WTC11 (cell line): ENCODE measurements around the gene SMYD1.

ENCODE experiments used
- GABPB1 ChIP-seq: sonication (generic); formaldehyde crosslinking; IDR thresholded peaks from 2 replicates; pipeline ENCODE4 v1.8.1; 2023; ENCODE audit warnings: mild to moderate bottlenecking, missing genetic modification reagents
- JUN ChIP-seq: sonication (generic); formaldehyde crosslinking; IDR thresholded peaks from 2 replicates; pipeline ENCODE4 v1.8.0; 2023; ENCODE audit warnings: mild to moderate bottlenecking, missing genetic modification reagents
- KAT7 ChIP-seq: sonication (generic); formaldehyde crosslinking; IDR thresholded peaks from 2 replicates; pipeline ENCODE4 v1.8.1; 2023; ENCODE audit warnings: missing genetic modification reagents, mild to moderate bottlenecking, borderline replicate concordance
- NR1H2 ChIP-seq: sonication (generic); formaldehyde crosslinking; IDR thresholded peaks from 2 replicates; pipeline ENCODE4 v1.9.0; 2021; ENCODE audit warnings: mild to moderate bottlenecking, moderate library complexity, missing genetic modification reagents
- SMAD4 ChIP-seq: sonication (generic); formaldehyde crosslinking; IDR thresholded peaks from 2 replicates; pipeline ENCODE4 v1.8.0; 2022; ENCODE audit warnings: mild to moderate bottlenecking, missing genetic modification reagents
- TCF7 ChIP-seq: sonication (generic); formaldehyde crosslinking; IDR thresholded peaks from 2 replicates; pipeline ENCODE4 v1.8.0; 2022; ENCODE audit warnings: mild to moderate bottlenecking, low read depth, missing genetic modification reagents, moderate library complexity
- TEAD4 ChIP-seq: sonication (generic); formaldehyde crosslinking; IDR thresholded peaks from 2 replicates; pipeline ENCODE4 v1.8.0; 2022; ENCODE audit warnings: mild to moderate bottlenecking, missing genetic modification reagents
- ZNF121 ChIP-seq: sonication (generic); formaldehyde crosslinking; IDR thresholded peaks from 2 replicates; pipeline ENCODE4 v1.8.0; 2023; ENCODE audit warnings: missing genetic modification reagents
- TF ChIP-seq, protein P1 (sequence below): sonication (generic); formaldehyde crosslinking; IDR thresholded peaks from 2 replicates; pipeline ENCODE4 v1.8.1; 2022; ENCODE audit warnings: mild to moderate bottlenecking, missing genetic modification reagents, moderate library complexity, borderline replicate concordance
- TF ChIP-seq, protein P2 (sequence below): sonication (generic); formaldehyde crosslinking; IDR thresholded peaks from 2 replicates; pipeline ENCODE4 v1.8.0; 2022; ENCODE audit warnings: mild to moderate bottlenecking, missing genetic modification reagents
- TF ChIP-seq, protein P3 (sequence below): sonication (generic); formaldehyde crosslinking; IDR thresholded peaks from 2 replicates; pipeline ENCODE4 v1.8.1; 2023; ENCODE audit warnings: mild to moderate bottlenecking, missing genetic modification reagents, borderline replicate concordance
- TF ChIP-seq, protein P4 (sequence below): fragments of 200-600 bp; IDR thresholded peaks from 2 replicates; pipeline ENCODE4 v1.8.0; 2022; ENCODE audit warnings: antibody characterized with exemption
- TF ChIP-seq, protein P5 (sequence below): sonication (generic); formaldehyde crosslinking; IDR thresholded peaks from 2 replicates; pipeline ENCODE4 v1.8.1; 2023; ENCODE audit warnings: mild to moderate bottlenecking, moderate library complexity, missing genetic modification reagents

DNA sequence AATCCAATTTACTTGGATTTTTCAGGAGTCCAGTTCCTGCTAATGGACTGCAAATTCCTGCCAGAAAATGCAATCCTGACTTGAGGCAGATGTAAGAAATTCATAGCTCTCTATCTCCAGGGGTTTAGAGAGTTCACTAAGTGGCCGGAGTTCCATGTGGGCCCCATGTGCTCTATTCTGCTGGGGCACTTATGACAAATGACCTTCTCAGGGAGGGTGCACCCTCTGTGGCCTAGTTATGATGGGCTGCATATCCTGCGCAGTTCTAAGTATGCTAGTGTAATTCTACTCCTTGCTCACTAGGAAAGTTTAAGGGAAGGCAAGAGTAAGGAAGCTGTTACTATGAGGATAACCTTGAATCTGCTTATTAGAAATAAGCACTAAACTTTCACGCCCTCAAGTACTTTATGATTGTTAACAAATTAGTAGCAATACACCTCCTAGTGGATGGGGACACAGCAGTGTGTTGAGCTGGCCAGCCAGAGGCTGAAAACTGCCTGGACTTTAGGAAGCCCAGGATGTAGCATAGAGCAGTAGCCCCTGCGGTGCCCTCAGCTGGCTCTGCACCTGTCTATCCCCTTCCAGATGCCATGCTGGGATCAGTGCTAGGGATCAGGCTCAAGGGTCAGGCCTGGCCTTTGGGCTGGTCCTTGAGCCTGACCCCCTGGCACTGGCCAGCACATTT is 14.4 kb downstream of the SMYD1 start:
- TF ChIP-seq, protein P1, sequence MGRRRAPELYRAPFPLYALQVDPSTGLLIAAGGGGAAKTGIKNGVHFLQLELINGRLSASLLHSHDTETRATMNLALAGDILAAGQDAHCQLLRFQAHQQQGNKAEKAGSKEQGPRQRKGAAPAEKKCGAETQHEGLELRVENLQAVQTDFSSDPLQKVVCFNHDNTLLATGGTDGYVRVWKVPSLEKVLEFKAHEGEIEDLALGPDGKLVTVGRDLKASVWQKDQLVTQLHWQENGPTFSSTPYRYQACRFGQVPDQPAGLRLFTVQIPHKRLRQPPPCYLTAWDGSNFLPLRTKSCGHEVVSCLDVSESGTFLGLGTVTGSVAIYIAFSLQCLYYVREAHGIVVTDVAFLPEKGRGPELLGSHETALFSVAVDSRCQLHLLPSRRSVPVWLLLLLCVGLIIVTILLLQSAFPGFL (CRISPR knock-in tag): no peak
- TF ChIP-seq KAT7 (CRISPR knock-in tag) (no peak), GABPB1 (no peak), SMAD4 (no peak), NR1H2 (no peak), TEAD4 (CRISPR knock-in tag) (no peak), JUN (no peak), TCF7 (no peak), ZNF121 (no peak)
- TF ChIP-seq, protein P2, sequence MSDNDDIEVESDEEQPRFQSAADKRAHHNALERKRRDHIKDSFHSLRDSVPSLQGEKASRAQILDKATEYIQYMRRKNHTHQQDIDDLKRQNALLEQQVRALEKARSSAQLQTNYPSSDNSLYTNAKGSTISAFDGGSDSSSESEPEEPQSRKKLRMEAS: no peak
- TF ChIP-seq, protein P3, sequence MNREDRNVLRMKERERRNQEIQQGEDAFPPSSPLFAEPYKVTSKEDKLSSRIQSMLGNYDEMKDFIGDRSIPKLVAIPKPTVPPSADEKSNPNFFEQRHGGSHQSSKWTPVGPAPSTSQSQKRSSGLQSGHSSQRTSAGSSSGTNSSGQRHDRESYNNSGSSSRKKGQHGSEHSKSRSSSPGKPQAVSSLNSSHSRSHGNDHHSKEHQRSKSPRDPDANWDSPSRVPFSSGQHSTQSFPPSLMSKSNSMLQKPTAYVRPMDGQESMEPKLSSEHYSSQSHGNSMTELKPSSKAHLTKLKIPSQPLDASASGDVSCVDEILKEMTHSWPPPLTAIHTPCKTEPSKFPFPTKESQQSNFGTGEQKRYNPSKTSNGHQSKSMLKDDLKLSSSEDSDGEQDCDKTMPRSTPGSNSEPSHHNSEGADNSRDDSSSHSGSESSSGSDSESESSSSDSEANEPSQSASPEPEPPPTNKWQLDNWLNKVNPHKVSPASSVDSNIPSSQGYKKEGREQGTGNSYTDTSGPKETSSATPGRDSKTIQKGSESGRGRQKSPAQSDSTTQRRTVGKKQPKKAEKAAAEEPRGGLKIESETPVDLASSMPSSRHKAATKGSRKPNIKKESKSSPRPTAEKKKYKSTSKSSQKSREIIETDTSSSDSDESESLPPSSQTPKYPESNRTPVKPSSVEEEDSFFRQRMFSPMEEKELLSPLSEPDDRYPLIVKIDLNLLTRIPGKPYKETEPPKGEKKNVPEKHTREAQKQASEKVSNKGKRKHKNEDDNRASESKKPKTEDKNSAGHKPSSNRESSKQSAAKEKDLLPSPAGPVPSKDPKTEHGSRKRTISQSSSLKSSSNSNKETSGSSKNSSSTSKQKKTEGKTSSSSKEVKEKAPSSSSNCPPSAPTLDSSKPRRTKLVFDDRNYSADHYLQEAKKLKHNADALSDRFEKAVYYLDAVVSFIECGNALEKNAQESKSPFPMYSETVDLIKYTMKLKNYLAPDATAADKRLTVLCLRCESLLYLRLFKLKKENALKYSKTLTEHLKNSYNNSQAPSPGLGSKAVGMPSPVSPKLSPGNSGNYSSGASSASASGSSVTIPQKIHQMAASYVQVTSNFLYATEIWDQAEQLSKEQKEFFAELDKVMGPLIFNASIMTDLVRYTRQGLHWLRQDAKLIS (CRISPR knock-in tag): no peak
- TF ChIP-seq, protein P4, sequence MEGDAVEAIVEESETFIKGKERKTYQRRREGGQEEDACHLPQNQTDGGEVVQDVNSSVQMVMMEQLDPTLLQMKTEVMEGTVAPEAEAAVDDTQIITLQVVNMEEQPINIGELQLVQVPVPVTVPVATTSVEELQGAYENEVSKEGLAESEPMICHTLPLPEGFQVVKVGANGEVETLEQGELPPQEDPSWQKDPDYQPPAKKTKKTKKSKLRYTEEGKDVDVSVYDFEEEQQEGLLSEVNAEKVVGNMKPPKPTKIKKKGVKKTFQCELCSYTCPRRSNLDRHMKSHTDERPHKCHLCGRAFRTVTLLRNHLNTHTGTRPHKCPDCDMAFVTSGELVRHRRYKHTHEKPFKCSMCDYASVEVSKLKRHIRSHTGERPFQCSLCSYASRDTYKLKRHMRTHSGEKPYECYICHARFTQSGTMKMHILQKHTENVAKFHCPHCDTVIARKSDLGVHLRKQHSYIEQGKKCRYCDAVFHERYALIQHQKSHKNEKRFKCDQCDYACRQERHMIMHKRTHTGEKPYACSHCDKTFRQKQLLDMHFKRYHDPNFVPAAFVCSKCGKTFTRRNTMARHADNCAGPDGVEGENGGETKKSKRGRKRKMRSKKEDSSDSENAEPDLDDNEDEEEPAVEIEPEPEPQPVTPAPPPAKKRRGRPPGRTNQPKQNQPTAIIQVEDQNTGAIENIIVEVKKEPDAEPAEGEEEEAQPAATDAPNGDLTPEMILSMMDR: no peak
- TF ChIP-seq, protein P5, sequence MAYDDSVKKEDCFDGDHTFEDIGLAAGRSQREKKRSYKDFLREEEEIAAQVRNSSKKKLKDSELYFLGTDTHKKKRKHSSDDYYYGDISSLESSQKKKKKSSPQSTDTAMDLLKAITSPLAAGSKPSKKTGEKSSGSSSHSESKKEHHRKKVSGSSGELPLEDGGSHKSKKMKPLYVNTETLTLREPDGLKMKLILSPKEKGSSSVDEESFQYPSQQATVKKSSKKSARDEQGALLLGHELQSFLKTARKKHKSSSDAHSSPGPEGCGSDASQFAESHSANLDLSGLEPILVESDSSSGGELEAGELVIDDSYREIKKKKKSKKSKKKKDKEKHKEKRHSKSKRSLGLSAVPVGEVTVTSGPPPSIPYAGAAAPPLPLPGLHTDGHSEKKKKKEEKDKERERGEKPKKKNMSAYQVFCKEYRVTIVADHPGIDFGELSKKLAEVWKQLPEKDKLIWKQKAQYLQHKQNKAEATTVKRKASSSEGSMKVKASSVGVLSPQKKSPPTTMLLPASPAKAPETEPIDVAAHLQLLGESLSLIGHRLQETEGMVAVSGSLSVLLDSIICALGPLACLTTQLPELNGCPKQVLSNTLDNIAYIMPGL: no peak
